ENCODE measurements around the gene TMEM11. TPM values are rescaled to one million over a fixed set of nuclear protein-coding genes. Genes with fewer than 3 reads are reported as not detected.

Gene TMEM11
- total RNA-seq, 1 experiment from 2014 or later: 23.4 TPM

DNA sequence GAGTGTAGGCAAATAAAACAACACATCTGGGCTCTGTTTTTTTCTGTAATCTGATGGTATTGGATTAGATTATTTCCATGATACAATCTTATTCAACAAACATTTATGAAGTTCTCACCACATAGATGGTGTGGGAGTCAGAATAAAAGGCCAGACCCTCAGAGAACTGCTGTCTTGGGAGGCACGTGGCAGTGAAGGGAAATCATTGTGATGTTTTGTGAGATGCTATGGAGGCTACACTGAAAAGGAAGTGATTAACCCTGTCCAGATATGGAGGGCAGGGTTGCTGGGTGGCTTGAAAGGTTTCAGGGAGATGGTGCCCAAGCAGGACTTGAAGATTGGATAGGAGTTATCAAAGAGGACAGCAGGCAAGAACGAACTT, 51.6 kb downstream of the TMEM11 start:
- Histone ChIP-seq H3K4me3 (ENCODE audit: low read depth in 2 of 2, low read length in 2 of 2) (no peak overlapping the region), H3K9me3 (ENCODE audit: control insufficient read depth, insufficient read depth, low read depth, low read length) (no peaks in the 10 kb centered on the region), H3K27me3 (ENCODE audit: control insufficient read depth, insufficient read depth, low read length) (no peaks in the 10 kb centered on the region), H3K4me1 (ENCODE audit: control insufficient read depth, insufficient read depth, low read length) (no peaks in the 10 kb centered on the region; the same call in 1 of the 2 replicates), H3K27ac (ENCODE audit: low read length) (no peak overlapping the region), H3K36me3 (ENCODE audit: control insufficient read depth, insufficient read depth, low read length) (no peaks in the 10 kb centered on the region)
- ChIA-PET POLR2A (no interaction called here), CTCF (no interaction called here)
- no peak for DNase-seq (ENCODE audit: low read depth, low spot score)
- no TSS peak for BruUV-seq (replicated peaks)
- no peak for ATAC-seq
- TF ChIP-seq SIN3A (IDR thresholded peaks at IDR 0.05; ENCODE audit: borderline replicate concordance, insufficient read depth, low read depth, low read length): no peak
- TF ChIP-seq, protein P1, sequence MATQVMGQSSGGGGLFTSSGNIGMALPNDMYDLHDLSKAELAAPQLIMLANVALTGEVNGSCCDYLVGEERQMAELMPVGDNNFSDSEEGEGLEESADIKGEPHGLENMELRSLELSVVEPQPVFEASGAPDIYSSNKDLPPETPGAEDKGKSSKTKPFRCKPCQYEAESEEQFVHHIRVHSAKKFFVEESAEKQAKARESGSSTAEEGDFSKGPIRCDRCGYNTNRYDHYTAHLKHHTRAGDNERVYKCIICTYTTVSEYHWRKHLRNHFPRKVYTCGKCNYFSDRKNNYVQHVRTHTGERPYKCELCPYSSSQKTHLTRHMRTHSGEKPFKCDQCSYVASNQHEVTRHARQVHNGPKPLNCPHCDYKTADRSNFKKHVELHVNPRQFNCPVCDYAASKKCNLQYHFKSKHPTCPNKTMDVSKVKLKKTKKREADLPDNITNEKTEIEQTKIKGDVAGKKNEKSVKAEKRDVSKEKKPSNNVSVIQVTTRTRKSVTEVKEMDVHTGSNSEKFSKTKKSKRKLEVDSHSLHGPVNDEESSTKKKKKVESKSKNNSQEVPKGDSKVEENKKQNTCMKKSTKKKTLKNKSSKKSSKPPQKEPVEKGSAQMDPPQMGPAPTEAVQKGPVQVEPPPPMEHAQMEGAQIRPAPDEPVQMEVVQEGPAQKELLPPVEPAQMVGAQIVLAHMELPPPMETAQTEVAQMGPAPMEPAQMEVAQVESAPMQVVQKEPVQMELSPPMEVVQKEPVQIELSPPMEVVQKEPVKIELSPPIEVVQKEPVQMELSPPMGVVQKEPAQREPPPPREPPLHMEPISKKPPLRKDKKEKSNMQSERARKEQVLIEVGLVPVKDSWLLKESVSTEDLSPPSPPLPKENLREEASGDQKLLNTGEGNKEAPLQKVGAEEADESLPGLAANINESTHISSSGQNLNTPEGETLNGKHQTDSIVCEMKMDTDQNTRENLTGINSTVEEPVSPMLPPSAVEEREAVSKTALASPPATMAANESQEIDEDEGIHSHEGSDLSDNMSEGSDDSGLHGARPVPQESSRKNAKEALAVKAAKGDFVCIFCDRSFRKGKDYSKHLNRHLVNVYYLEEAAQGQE (IDR thresholded peaks at IDR 0.05; ENCODE audit: insufficient read depth in 1 of 2, low read depth in 2 of 2, low read length in 1 of 2): no peak
- TF ChIP-seq, protein P2, sequence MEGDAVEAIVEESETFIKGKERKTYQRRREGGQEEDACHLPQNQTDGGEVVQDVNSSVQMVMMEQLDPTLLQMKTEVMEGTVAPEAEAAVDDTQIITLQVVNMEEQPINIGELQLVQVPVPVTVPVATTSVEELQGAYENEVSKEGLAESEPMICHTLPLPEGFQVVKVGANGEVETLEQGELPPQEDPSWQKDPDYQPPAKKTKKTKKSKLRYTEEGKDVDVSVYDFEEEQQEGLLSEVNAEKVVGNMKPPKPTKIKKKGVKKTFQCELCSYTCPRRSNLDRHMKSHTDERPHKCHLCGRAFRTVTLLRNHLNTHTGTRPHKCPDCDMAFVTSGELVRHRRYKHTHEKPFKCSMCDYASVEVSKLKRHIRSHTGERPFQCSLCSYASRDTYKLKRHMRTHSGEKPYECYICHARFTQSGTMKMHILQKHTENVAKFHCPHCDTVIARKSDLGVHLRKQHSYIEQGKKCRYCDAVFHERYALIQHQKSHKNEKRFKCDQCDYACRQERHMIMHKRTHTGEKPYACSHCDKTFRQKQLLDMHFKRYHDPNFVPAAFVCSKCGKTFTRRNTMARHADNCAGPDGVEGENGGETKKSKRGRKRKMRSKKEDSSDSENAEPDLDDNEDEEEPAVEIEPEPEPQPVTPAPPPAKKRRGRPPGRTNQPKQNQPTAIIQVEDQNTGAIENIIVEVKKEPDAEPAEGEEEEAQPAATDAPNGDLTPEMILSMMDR (IDR thresholded peaks at IDR 0.05): no peak
- TF ChIP-seq TCF7L2 (IDR thresholded peaks at IDR 0.05; ENCODE audit: low read depth, low read length): no peak
- no peak for TF ChIP-seq POLR2AphosphoS5 (IDR thresholded peaks at IDR 0.05; ENCODE audit: low read depth, low read length)
- in situ Hi-C loops (cut with HindIII; ENCODE audit: low pct_unique_long_range_greater_than_20kb, low sequenced_read_pairs): no loop called here
- intact Hi-C loops (cut with micrococcal nuclease; ENCODE audit: unreplicated experiment): no loop called here

DNA sequence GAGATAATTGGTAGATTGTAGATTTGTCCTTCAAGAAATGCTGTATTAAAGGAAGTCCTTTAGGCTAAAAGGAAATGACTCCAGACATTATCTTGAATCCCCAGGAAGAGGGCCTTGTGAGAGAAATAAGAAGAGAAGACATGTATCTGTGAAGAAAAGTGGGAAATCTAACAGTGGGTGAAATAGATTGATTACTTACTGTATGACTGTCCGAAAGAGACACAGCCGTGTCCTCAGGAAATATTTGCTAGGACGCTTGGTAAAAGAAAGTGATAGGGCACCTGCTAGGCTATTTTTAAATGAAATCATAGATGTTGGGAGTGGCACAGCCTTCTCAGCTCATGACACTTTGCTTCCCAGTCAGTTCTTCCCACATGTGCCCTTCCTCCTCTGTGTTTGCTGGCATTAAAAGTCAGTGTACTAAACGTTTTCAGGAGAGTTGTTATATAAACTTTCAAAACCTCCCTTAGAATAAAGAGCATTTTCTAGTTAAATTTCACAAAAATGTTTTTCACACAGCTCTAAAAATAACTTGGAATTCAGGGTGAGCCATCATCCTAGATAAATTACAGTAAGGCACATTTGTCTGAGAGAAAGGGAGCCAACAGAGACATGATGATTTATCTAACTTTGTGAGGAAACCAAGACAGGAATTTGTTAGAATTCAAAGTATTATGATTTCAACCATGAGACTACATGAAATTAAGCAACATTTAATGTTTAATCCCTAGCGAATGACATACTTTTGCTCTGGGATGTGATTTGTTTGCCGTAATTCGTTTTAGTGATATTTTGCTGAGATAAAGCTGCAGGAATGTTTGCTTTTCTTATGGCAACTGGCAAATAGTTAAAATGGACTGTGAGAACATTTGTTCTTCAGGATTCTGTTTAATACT, 52.2 kb downstream of the TMEM11 start:
- H3K4me3 ChIP-seq (ENCODE audit: low read depth in 2 of 2, low read length in 2 of 2): no peak overlapping the region
- ATAC-seq: no peak
- no peak for DNase-seq (ENCODE audit: low read depth, low spot score)
- H3K27me3 ChIP-seq (ENCODE audit: control insufficient read depth, insufficient read depth, low read length): no peaks in the 10 kb centered on the region
- CTCF ChIA-PET: interaction anchor here (0.6 kb wide), 1 partner anchor 29 kb away, joined by 6 read pairs; no protein-coding TSS in a partner anchor
- TF ChIP-seq, protein P2 (IDR thresholded peaks at IDR 0.05): no peak
- TF ChIP-seq, protein P1 (IDR thresholded peaks at IDR 0.05; ENCODE audit: insufficient read depth in 1 of 2, low read depth in 2 of 2, low read length in 1 of 2): no peak
- TF ChIP-seq POLR2AphosphoS5 (IDR thresholded peaks at IDR 0.05; ENCODE audit: low read depth, low read length) (no peak), TCF7L2 (IDR thresholded peaks at IDR 0.05; ENCODE audit: low read depth, low read length) (no peak), SIN3A (IDR thresholded peaks at IDR 0.05; ENCODE audit: borderline replicate concordance, insufficient read depth, low read depth, low read length) (no peak)
- H3K36me3 ChIP-seq (ENCODE audit: control insufficient read depth, insufficient read depth, low read length): no peaks in the 10 kb centered on the region
- intact Hi-C loops (cut with micrococcal nuclease; ENCODE audit: unreplicated experiment): no loop called here
- H3K9me3 ChIP-seq (ENCODE audit: control insufficient read depth, insufficient read depth, low read depth, low read length): no peaks in the 10 kb centered on the region
- no peak overlapping the region for H3K27ac ChIP-seq (ENCODE audit: low read length)
- in situ Hi-C loops (cut with HindIII; ENCODE audit: low pct_unique_long_range_greater_than_20kb, low sequenced_read_pairs): no loop called here
- no peaks in the 10 kb centered on the region; the same call in 1 of the 2 replicates for H3K4me1 ChIP-seq (ENCODE audit: control insufficient read depth, insufficient read depth, low read length)
- BruUV-seq (replicated peaks): no TSS peak
- POLR2A ChIA-PET: no interaction called here
